GM23338 (cell line): ENCODE measurements around the gene RADIL.

ENCODE experiments used
- CREB1 ChIP-seq: fragments of 250-450 bp; sonication (Bioruptor Pico); IDR thresholded peaks from 2 replicates; pipeline ENCODE4 v1.5.0; 2020; ENCODE audit warnings: low read depth, mild to moderate bottlenecking, moderate library complexity
- EZH2 ChIP-seq: fragments of 200-600 bp; sonication (generic); IDR thresholded peaks from one replicate; pipeline ENCODE4 v1.8.0; 2017; ENCODE audit warnings: antibody characterized with exemption, mild to moderate bottlenecking, low read depth; ENCODE audit not compliant: unreplicated experiment
- EZH2phosphoT487 ChIP-seq: fragments of 200-600 bp; sonication (generic); IDR thresholded peaks from one replicate; pipeline ENCODE4 v1.8.1; 2018; ENCODE audit warnings: antibody characterized with exemption; ENCODE audit not compliant: unreplicated experiment
- JUNB ChIP-seq: IDR thresholded peaks from one replicate; pipeline ENCODE4 v1.6.1; 2016; ENCODE audit warnings: antibody characterized with exemption; ENCODE audit not compliant: unreplicated experiment
- NANOG ChIP-seq: IDR thresholded peaks from 2 replicates; pipeline ENCODE4 v1.6.1; 2016; ENCODE audit warnings: antibody characterized with exemption, borderline replicate concordance
- POLR2AphosphoS5 ChIP-seq: IDR thresholded peaks from 2 replicates; pipeline ENCODE4 v1.6.1; 2016; ENCODE audit warnings: antibody characterized with exemption, low read depth
- STAT1 ChIP-seq: IDR thresholded peaks from one replicate; pipeline ENCODE4 v1.6.1; 2016; ENCODE audit warnings: antibody characterized with exemption; ENCODE audit not compliant: unreplicated experiment
- ZNF331 ChIP-seq: fragments of 250-450 bp; sonication (Bioruptor Pico); IDR thresholded peaks from 2 replicates; pipeline ENCODE4 v1.5.0; 2020; ENCODE audit warnings: low read depth, mild to moderate bottlenecking, moderate library complexity
- TF ChIP-seq, protein P1 (sequence below), 2 experiments: fragments of 200-600 bp in 1 of 2; sonication (generic) in 1 of 2; conservative IDR thresholded peaks; 2 replicates each; pipeline versions ENCODE4 v1.5.1 to v1.6.1; 2016 to 2017; ENCODE audit warnings: antibody characterized with exemption in 2 of 2, low read depth in 2 of 2, mild to moderate bottlenecking in 2 of 2, moderate library complexity in 1 of 2
- TF ChIP-seq, protein P2 (sequence below): IDR thresholded peaks from one replicate; pipeline ENCODE4 v1.6.1; 2018; ENCODE audit warnings: antibody characterized with exemption; ENCODE audit not compliant: unreplicated experiment
- TF ChIP-seq, protein P3 (sequence below): IDR thresholded peaks from 2 replicates; pipeline ENCODE4 v1.6.1; 2016; ENCODE audit warnings: antibody characterized with exemption

DNA sequence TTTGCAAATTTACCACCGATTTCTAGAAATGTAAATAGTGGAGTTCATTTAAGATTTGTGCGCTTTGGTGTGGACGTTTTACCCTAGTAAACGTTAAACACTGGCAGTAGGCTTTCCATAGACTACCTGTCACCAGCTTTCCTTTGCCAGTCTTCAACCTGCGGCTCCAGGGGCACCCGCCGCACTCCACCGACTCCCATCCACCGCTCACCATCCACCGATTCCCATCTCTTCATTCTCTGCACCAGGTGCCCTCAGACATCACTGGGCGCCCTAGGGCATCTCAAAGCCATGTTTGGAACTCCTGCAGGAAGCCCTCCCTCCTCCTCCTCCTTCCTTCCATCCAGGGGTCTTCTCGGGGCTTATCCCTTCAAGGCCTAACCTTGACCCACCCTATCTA, 109.5 kb downstream of the RADIL start:
- no peak for TF ChIP-seq CREB1 (CRISPR knock-in tag)
- TF ChIP-seq EZH2, result no peak
- TF ChIP-seq, protein P1, sequence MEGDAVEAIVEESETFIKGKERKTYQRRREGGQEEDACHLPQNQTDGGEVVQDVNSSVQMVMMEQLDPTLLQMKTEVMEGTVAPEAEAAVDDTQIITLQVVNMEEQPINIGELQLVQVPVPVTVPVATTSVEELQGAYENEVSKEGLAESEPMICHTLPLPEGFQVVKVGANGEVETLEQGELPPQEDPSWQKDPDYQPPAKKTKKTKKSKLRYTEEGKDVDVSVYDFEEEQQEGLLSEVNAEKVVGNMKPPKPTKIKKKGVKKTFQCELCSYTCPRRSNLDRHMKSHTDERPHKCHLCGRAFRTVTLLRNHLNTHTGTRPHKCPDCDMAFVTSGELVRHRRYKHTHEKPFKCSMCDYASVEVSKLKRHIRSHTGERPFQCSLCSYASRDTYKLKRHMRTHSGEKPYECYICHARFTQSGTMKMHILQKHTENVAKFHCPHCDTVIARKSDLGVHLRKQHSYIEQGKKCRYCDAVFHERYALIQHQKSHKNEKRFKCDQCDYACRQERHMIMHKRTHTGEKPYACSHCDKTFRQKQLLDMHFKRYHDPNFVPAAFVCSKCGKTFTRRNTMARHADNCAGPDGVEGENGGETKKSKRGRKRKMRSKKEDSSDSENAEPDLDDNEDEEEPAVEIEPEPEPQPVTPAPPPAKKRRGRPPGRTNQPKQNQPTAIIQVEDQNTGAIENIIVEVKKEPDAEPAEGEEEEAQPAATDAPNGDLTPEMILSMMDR (conservative IDR thresholded peaks at IDR 0.05; ENCODE audit: low read depth in 2 of 2), result no peak
- no peak for TF ChIP-seq POLR2AphosphoS5
- TF ChIP-seq, protein P2, sequence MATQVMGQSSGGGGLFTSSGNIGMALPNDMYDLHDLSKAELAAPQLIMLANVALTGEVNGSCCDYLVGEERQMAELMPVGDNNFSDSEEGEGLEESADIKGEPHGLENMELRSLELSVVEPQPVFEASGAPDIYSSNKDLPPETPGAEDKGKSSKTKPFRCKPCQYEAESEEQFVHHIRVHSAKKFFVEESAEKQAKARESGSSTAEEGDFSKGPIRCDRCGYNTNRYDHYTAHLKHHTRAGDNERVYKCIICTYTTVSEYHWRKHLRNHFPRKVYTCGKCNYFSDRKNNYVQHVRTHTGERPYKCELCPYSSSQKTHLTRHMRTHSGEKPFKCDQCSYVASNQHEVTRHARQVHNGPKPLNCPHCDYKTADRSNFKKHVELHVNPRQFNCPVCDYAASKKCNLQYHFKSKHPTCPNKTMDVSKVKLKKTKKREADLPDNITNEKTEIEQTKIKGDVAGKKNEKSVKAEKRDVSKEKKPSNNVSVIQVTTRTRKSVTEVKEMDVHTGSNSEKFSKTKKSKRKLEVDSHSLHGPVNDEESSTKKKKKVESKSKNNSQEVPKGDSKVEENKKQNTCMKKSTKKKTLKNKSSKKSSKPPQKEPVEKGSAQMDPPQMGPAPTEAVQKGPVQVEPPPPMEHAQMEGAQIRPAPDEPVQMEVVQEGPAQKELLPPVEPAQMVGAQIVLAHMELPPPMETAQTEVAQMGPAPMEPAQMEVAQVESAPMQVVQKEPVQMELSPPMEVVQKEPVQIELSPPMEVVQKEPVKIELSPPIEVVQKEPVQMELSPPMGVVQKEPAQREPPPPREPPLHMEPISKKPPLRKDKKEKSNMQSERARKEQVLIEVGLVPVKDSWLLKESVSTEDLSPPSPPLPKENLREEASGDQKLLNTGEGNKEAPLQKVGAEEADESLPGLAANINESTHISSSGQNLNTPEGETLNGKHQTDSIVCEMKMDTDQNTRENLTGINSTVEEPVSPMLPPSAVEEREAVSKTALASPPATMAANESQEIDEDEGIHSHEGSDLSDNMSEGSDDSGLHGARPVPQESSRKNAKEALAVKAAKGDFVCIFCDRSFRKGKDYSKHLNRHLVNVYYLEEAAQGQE, result no peak
- no peak for TF ChIP-seq JUNB
- no peak for TF ChIP-seq EZH2phosphoT487
- TF ChIP-seq, protein P3, sequence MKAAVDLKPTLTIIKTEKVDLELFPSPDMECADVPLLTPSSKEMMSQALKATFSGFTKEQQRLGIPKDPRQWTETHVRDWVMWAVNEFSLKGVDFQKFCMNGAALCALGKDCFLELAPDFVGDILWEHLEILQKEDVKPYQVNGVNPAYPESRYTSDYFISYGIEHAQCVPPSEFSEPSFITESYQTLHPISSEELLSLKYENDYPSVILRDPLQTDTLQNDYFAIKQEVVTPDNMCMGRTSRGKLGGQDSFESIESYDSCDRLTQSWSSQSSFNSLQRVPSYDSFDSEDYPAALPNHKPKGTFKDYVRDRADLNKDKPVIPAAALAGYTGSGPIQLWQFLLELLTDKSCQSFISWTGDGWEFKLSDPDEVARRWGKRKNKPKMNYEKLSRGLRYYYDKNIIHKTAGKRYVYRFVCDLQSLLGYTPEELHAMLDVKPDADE, result no peak
- no peak for TF ChIP-seq ZNF331 (CRISPR knock-in tag)
- TF ChIP-seq NANOG, result no peak
- no peak for TF ChIP-seq STAT1
